Retinal pigment epithelial cell (primary cell): ENCODE data around the gene TAF1A.

ENCODE experiments used
- DNase-seq: peaks from one replicate; pipeline ENCODE4 v3.0.0-alpha.2; 2010; ENCODE audit warnings: low read depth
- H3K4me3 ChIP-seq: 2 replicates; pipeline ENCODE4 v1.5.1; 2011; ENCODE audit warnings: mild to moderate bottlenecking, low read length, control low read depth, moderate library complexity
- CTCF ChIP-seq: conservative IDR thresholded peaks from 2 replicates; pipeline ENCODE4 v1.5.1; 2011; ENCODE audit warnings: low read depth, low read length, control low read depth, inconsistent platforms

Gene TAF1A

GRCh38 chr1:222539951-222540597 is 49.7 kb downstream of the TAF1A start:
- H3K4me3 ChIP-seq: no peak overlapping the region
- no peak for TF ChIP-seq CTCF
- DNase-seq: no peak

GRCh38 chr1:222535455-222535854 is 54.3 kb downstream of the TAF1A start:
- DNase-seq: no peak
- H3K4me3 ChIP-seq: no peak overlapping the region
- TF ChIP-seq CTCF: no peak

- DNase-seq: no peak
- no peak overlapping the region for H3K4me3 ChIP-seq
- TF ChIP-seq CTCF: no peak
Measured at GRCh38 chr1:222530852-222531251, 58.9 kb downstream of the TAF1A start.

- no peak for TF ChIP-seq CTCF
- DNase-seq: no peak
- no peak overlapping the region for H3K4me3 ChIP-seq
Measured at GRCh38 chr1:222529916-222530315, 59.8 kb downstream of the TAF1A start.

GRCh38 chr1:222529181-222529580 is 60.6 kb downstream of the TAF1A start:
- no peak for TF ChIP-seq CTCF
- no peak for DNase-seq
- H3K4me3 ChIP-seq: no peak overlapping the region

- no peak overlapping the region for H3K4me3 ChIP-seq
- TF ChIP-seq CTCF: no peak
- DNase-seq: no peak
Measured at GRCh38 chr1:222525951-222526350, 63.8 kb downstream of the TAF1A start.

DNA sequence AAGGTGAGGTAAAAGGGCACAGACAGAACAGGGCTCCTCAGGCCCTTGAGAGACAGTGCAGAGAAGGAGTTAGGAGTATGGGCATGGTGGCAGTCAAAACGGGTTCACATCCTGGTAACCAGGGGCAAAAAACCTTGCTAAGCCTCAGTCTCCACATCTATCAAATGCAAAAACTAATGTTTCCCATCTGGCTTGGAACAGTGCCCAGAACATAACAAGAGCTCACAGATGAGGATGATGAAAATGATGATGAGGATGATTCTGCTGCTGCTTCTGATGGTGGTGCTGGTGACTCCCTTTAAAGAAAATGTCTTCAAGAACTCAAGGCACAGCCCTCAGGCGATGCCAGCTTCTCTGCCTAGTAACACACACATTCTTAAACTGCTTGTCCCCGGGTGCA is 65.9 kb downstream of the TAF1A start:
- no peak for DNase-seq
- no peak overlapping the region for H3K4me3 ChIP-seq
- no peak for TF ChIP-seq CTCF
